B cell (primary cell): Measurements from ENCODE around the gene GHRL. TPM values are rescaled to one million over a fixed set of nuclear protein-coding genes. Genes with fewer than 3 reads are reported as not detected.

Experiments
- ATAC-seq: fragments of 200-7000 bp; cut with Tn5 transposase; one replicate; pipeline ENCODE4 v1.10.0; 2021; ENCODE audit warnings: low read depth, mild to moderate bottlenecking, moderate number of reproducible peaks, moderate library complexity
- CTCF ChIA-PET: fragments of 350-600 bp; sonication (Branson Sonifier 250); formaldehyde crosslinking; loops from one replicate; lab custom pipeline; 2021; ENCODE audit warnings: antibody characterized with exemption, inconsistent platforms; lab: Charles Lee
- POLR2A ChIA-PET: fragments of 350-600 bp; sonication (Branson Sonifier 250); formaldehyde crosslinking; loops from one replicate; lab custom pipeline; 2021; ENCODE audit warnings: antibody characterized with exemption; lab: Charles Lee
- DNase-seq: peaks from one replicate; pipeline ENCODE4 v3.0.0; 2013
- H2AFZ ChIP-seq: 2 replicates; pipeline ENCODE4 v1.6.1; 2012; ENCODE audit warnings: mild to moderate bottlenecking, low read depth, low read length; ENCODE audit not compliant: insufficient read depth, poor library complexity, severe bottlenecking
- H3K27ac ChIP-seq, 2 donors: 1 replicate in 1 of 2; 2 replicates in 1 of 2; pipeline ENCODE4 v1.5.1; 2012 to 2013; ENCODE audit warnings: low read length in 2 of 2, mild to moderate bottlenecking in 2 of 2, moderate library complexity in 1 of 2
- H3K27me3 ChIP-seq, 4 experiments: fragments of 200-600 bp in 1 of 4; sonication (generic) in 1 of 4; replicated peaks in 1 of 4; 1 replicate in 2 of 4; 2 replicates in 2 of 4; pipeline versions ENCODE4 v1.6.1 to v1.7.0; 2013 to 2016; ENCODE audit warnings: low read length in 3 of 4, mild to moderate bottlenecking in 2 of 4, mixed read lengths in 1 of 4, moderate library complexity in 1 of 4; ENCODE audit not compliant: insufficient read depth in 4 of 4, control insufficient read depth in 3 of 4; ENCODE audit errors: control extremely low read depth in 1 of 4
- H3K36me3 ChIP-seq, 2 experiments: replicated peaks in 1 of 2; 1 replicate in 1 of 2; 2 replicates in 1 of 2; pipeline versions ENCODE4 v1.6.1 to v1.7.1; 2013; ENCODE audit warnings: low read length in 1 of 2; ENCODE audit not compliant: insufficient read depth in 2 of 2, control insufficient read depth in 1 of 2; ENCODE audit errors: control extremely low read depth in 1 of 2, extremely low read depth in 1 of 2
- H3K4me1 ChIP-seq, 2 donors: fragments of 200-600 bp in 1 of 2; sonication (generic) in 1 of 2; 1 replicate in 1 of 2; 2 replicates in 1 of 2; pipeline versions ENCODE4 v1.5.1 to v1.6.1; 2013 to 2017; ENCODE audit warnings: low read length in 2 of 2; ENCODE audit not compliant: control insufficient read depth in 2 of 2, insufficient read depth in 2 of 2
- H3K4me2 ChIP-seq: replicated peaks from 2 replicates; pipeline ENCODE3; 2012; ENCODE audit warnings: mild to moderate bottlenecking, low read depth, low read length; ENCODE audit not compliant: poor library complexity, severe bottlenecking
- H3K4me3 ChIP-seq, 5 experiments: fragments of 200-600 bp in 1 of 5; sonication (generic) in 1 of 5; 1 replicate in 3 of 5; 2 replicates in 2 of 5; pipeline versions ENCODE4 v1.5.1 to v1.7.0; 2011 to 2016; ENCODE audit warnings: low read length in 4 of 5, mild to moderate bottlenecking in 4 of 5, low read depth in 2 of 5, control low read depth in 1 of 5, moderate library complexity in 1 of 5; ENCODE audit not compliant: insufficient read depth in 1 of 5; ENCODE audit errors: control extremely low read depth in 1 of 5, extremely low read depth in 1 of 5
- H3K79me2 ChIP-seq: fragments of 200-600 bp; sonication (generic); one replicate; pipeline ENCODE4 v1.6.0; 2016; ENCODE audit warnings: low read length; ENCODE audit not compliant: control insufficient read depth, insufficient read depth
- H3K9ac ChIP-seq: fragments of 200-600 bp; sonication (generic); 2 replicates; pipeline ENCODE4 v1.6.1; 2017; ENCODE audit warnings: mild to moderate bottlenecking, low read length, moderate library complexity
- H3K9me3 ChIP-seq, 3 donors: one replicate each; pipeline versions ENCODE4 v1.6.1 to v1.7.1; 2013; ENCODE audit warnings: low read length in 2 of 3; ENCODE audit not compliant: control insufficient read depth in 2 of 3, insufficient read depth in 1 of 3; ENCODE audit errors: control extremely low read depth in 1 of 3
- H4K20me1 ChIP-seq: 2 replicates; pipeline ENCODE4 v1.6.0; 2012; ENCODE audit warnings: mild to moderate bottlenecking, low read length; ENCODE audit not compliant: insufficient read depth, control insufficient read depth, poor library complexity, severe bottlenecking
- H3K27ac Mint-ChIP-seq: one replicate; pipeline ENCODE4 v1.8.0; 2021; ENCODE audit warnings: mixed read lengths
- H3K27me3 Mint-ChIP-seq: one replicate; pipeline ENCODE4 v1.8.0; 2021; ENCODE audit warnings: mixed read lengths
- H3K4me1 Mint-ChIP-seq: one replicate; pipeline ENCODE4 v1.8.0; 2021; ENCODE audit warnings: mixed read lengths
- H3K4me3 Mint-ChIP-seq: one replicate; pipeline ENCODE4 v1.8.0; 2021; ENCODE audit warnings: mixed read lengths
- H3K9me3 Mint-ChIP-seq: one replicate; pipeline ENCODE4 v1.8.0; 2022; ENCODE audit warnings: mixed read lengths; ENCODE audit not compliant: insufficient read depth
- CTCF ChIP-seq: fragments of 200-600 bp; IDR thresholded peaks from one replicate; pipeline ENCODE4 v1.8.0; 2022; ENCODE audit warnings: antibody characterized with exemption, mild to moderate bottlenecking
- EZH2 ChIP-seq: IDR thresholded peaks from 2 replicates; pipeline ENCODE4 v1.6.1; 2012; ENCODE audit warnings: borderline replicate concordance, low read depth, mild to moderate bottlenecking, moderate library complexity, low read length; ENCODE audit not compliant: insufficient read depth, poor library complexity, severe bottlenecking
- WGBS: methylation state at CpG from one replicate; pipeline ENCODE4 v1.1.5; 2013; ENCODE audit warnings: missing lambda C conversion rate; ENCODE audit not compliant: insufficient coverage; 5-methylcytosine and 5-hydroxymethylcytosine counted together
- intact Hi-C: fragments of 100-400 bp; cut with micrococcal nuclease; formaldehyde crosslinking; loops from one replicate; pipeline ENCODE4 v1.10.0; 2022
- polyA plus RNA-seq: library from polyadenylated mRNA; depleted of rRNA; stranded (reverse); fragments of >200 nt; gene quantifications from 2 replicates; pipeline ENCODE4 v1.2.3, GENCODE V29; 2012
- total RNA-seq, 2 donors: library from RNA; stranded (reverse); fragments of 120-200 nt in 1 of 2; gene quantifications; 1 replicate in 1 of 2; 2 replicates in 1 of 2; pipeline versions ENCODE4 v1.2.3 to v1.2.4, GENCODE V29; 2013 to 2022

Gene GHRL
- total and polyA plus RNA-seq, 2 donors (not counting 1 experiment from before 2014, with no cell fraction given), result 2.8 to 3.0 TPM

GRCh38 chr3:10274601-10275000 is 18.1 kb downstream of the GHRL start:
- peak overlapping the region; percentile 70 for H3K27ac Mint-ChIP-seq
- ATAC-seq, result no peak

More at GRCh38 chr3:10274601-10275000, 18.1 kb downstream of the GHRL start:
- intact Hi-C loops, result no loop called here
- Histone ChIP-seq H3K36me3 (peaks cover 2 to 76% of the 10 kb centered on the region in 2 experiments), H3K4me3 (no peak overlapping the region), H3K9ac (no peak overlapping the region), H3K9me3 (no peaks in the 10 kb centered on the region), H3K27me3 (no peaks in the 10 kb centered on the region), H3K27ac (peak overlapping the region in 1 of 2 donors; percentile 33), H2AFZ (no peak overlapping the region), H3K4me2 (no peak overlapping the region), H3K4me1 (peaks cover 19% of the 10 kb centered on the region in 2 donors), H3K79me2 (peaks cover 63% of the 10 kb centered on the region), H4K20me1 (peaks cover 70% of the 10 kb centered on the region)
- ChIA-PET CTCF (interaction anchor here (1.0 kb wide), 1 partner anchor 10 kb away, joined by 3 read pairs; no protein-coding TSS in a partner anchor), POLR2A (no interaction called here)
- 75% methylated on average over 1 of the region's 1 CpG for WGBS
- TF ChIP-seq EZH2, result no peak
- TF ChIP-seq CTCF, result no peak
- no peak for DNase-seq
- Mint-ChIP-seq H3K4me3 (peak overlapping the region; percentile 18), H3K4me1 (peaks cover 20% of the 10 kb centered on the region), H3K27me3 (no peaks in the 10 kb centered on the region), H3K9me3 (no peaks in the 10 kb centered on the region)
